Suprapubic skin (tissue), 4 donors: Measurements from ENCODE around the gene MYO5C. TPM values are rescaled to one million over a fixed set of nuclear protein-coding genes. Genes with fewer than 3 reads are reported as not detected.

Experiments used
- DNase-seq, 2 donors: peaks; one replicate each; pipeline ENCODE4 v3.0.0-alpha.2; 2019; ENCODE audit warnings: low spot score in 2 of 2
- H3K27ac ChIP-seq: fragments of 200-600 bp; sonication (generic); one replicate; pipeline ENCODE4 v1.5.1; 2019
- H3K27me3 ChIP-seq: fragments of 200-600 bp; sonication (generic); one replicate; pipeline ENCODE4 v1.5.1; 2019
- H3K36me3 ChIP-seq: fragments of 200-600 bp; sonication (generic); one replicate; pipeline ENCODE4 v1.5.1; 2019
- H3K4me1 ChIP-seq: fragments of 200-600 bp; sonication (generic); one replicate; pipeline ENCODE4 v1.5.1; 2019
- H3K4me3 ChIP-seq: fragments of 200-600 bp; sonication (generic); one replicate; pipeline ENCODE4 v1.5.1; 2019; ENCODE audit warnings: mild to moderate bottlenecking
- H3K9me3 ChIP-seq: fragments of 200-600 bp; sonication (generic); one replicate; pipeline ENCODE4 v1.5.1; 2019
- CTCF ChIP-seq, 2 donors: fragments of 200-600 bp in 1 of 2; fragments of 450-650 bp in 1 of 2; sonication (generic) in 1 of 2; IDR thresholded peaks; one replicate each; pipeline ENCODE4 v1.5.1; 2016 to 2019; ENCODE audit warnings: antibody characterized with exemption in 2 of 2, mild to moderate bottlenecking in 1 of 2, moderate library complexity in 1 of 2
- EP300 ChIP-seq: sonication (generic); formaldehyde crosslinking; IDR thresholded peaks from one replicate; pipeline ENCODE4 v1.6.1; 2017; ENCODE audit warnings: antibody characterized with exemption
- POLR2A ChIP-seq, 2 donors: fragments of 450-650 bp; IDR thresholded peaks; one replicate each; pipeline ENCODE4 v1.6.1; 2017; ENCODE audit warnings: antibody characterized with exemption in 2 of 2, mild to moderate bottlenecking in 2 of 2, moderate library complexity in 2 of 2
- POLR2AphosphoS5 ChIP-seq, 3 donors: sonication (generic); formaldehyde crosslinking; IDR thresholded peaks; one replicate each; pipeline ENCODE4 v1.6.1; 2017; ENCODE audit warnings: antibody characterized with exemption in 3 of 3
- WGBS: methylation state at CpG from one replicate; pipeline ENCODE4 v1.1.5; 2018; 5-methylcytosine and 5-hydroxymethylcytosine counted together
- total RNA-seq, 4 donors: library from RNA; depleted of rRNA; stranded (reverse); fragments of >200 nt; gene quantifications; one replicate each; pipeline ENCODE4 v1.1.0, GENCODE V29; 2016

MYO5C gene
- total RNA-seq, 4 donors from 2014 or later, result 11.2 to 31.5 (median 14.9) TPM

GRCh38 chr15:52338058-52338457, 42.5 kb upstream of the MYO5C start:
- no peak for TF ChIP-seq EP300
- TF ChIP-seq POLR2A (IDR thresholded peaks at IDR 0.05), result no peak
- no peak for TF ChIP-seq CTCF (IDR thresholded peaks at IDR 0.05)
- no peak for TF ChIP-seq POLR2AphosphoS5 (IDR thresholded peaks at IDR 0.05)
- no peak for DNase-seq
- H3K27ac ChIP-seq, result no peak overlapping the region
- H3K9me3 ChIP-seq, result no peaks in the 10 kb centered on the region
- peaks cover 37% of the 10 kb centered on the region for H3K36me3 ChIP-seq
- H3K27me3 ChIP-seq, result no peaks in the 10 kb centered on the region
- H3K4me1 ChIP-seq, result no peaks in the 10 kb centered on the region
- 93% methylated on average over 3 of the region's 3 CpGs for WGBS
- H3K4me3 ChIP-seq, result no peak overlapping the region

GRCh38 chr15:52337198-52337853, 41.7 kb upstream of the MYO5C start:
- Histone ChIP-seq H3K9me3 (no peaks in the 10 kb centered on the region), H3K36me3 (peaks cover 33% of the 10 kb centered on the region), H3K27me3 (no peaks in the 10 kb centered on the region), H3K4me3 (no peak overlapping the region), H3K27ac (no peak overlapping the region), H3K4me1 (no peaks in the 10 kb centered on the region)
- TF ChIP-seq CTCF (IDR thresholded peaks at IDR 0.05) (no peak), EP300 (no peak), POLR2AphosphoS5 (IDR thresholded peaks at IDR 0.05) (no peak), POLR2A (IDR thresholded peaks at IDR 0.05) (no peak)
- no peak for DNase-seq
- WGBS, result 80% methylated on average over 5 of the region's 5 CpGs

GRCh38 chr15:52336529-52336928, 40.9 kb upstream of the MYO5C start:
- Histone ChIP-seq H3K36me3 (peaks cover 29% of the 10 kb centered on the region), H3K27ac (no peak overlapping the region), H3K4me3 (no peak overlapping the region), H3K4me1 (peaks cover 5% of the 10 kb centered on the region), H3K9me3 (no peaks in the 10 kb centered on the region), H3K27me3 (no peaks in the 10 kb centered on the region)
- no peak for TF ChIP-seq POLR2AphosphoS5 (IDR thresholded peaks at IDR 0.05)
- TF ChIP-seq CTCF (IDR thresholded peaks at IDR 0.05), result no peak
- no peak for TF ChIP-seq EP300
- no peak for TF ChIP-seq POLR2A (IDR thresholded peaks at IDR 0.05)
- WGBS, result 63% methylated on average over 4 of the region's 4 CpGs
- no peak for DNase-seq

GRCh38 chr15:52334491-52335160, 39.0 kb upstream of the MYO5C start:
- Histone ChIP-seq H3K27ac (no peak overlapping the region), H3K4me3 (no peak overlapping the region), H3K27me3 (no peaks in the 10 kb centered on the region), H3K9me3 (no peaks in the 10 kb centered on the region), H3K4me1 (peaks cover 6% of the 10 kb centered on the region), H3K36me3 (peaks cover 22% of the 10 kb centered on the region)
- TF ChIP-seq EP300, result no peak
- no peak for TF ChIP-seq CTCF (IDR thresholded peaks at IDR 0.05)
- no peak for TF ChIP-seq POLR2AphosphoS5 (IDR thresholded peaks at IDR 0.05)
- TF ChIP-seq POLR2A (IDR thresholded peaks at IDR 0.05), result no peak
- DNase-seq, result no peak
- WGBS, result 83% methylated on average over 3 of the region's 3 CpGs

- no peak for DNase-seq
Measured at GRCh38 chr15:52331490-52332240, 36.1 kb upstream of the MYO5C start.

More at GRCh38 chr15:52331490-52332240, 36.1 kb upstream of the MYO5C start:
- 47% methylated on average over 6 of the region's 6 CpGs for WGBS
- H3K27ac ChIP-seq, result no peak overlapping the region
- no peaks in the 10 kb centered on the region for H3K9me3 ChIP-seq
- no peak overlapping the region for H3K4me3 ChIP-seq
- H3K4me1 ChIP-seq, result peaks cover 6% of the 10 kb centered on the region
- H3K36me3 ChIP-seq, result peaks cover 43% of the 10 kb centered on the region
- no peaks in the 10 kb centered on the region for H3K27me3 ChIP-seq
- TF ChIP-seq CTCF (IDR thresholded peaks at IDR 0.05) (peak in 1 of 2 donors; percentile 31), POLR2AphosphoS5 (IDR thresholded peaks at IDR 0.05) (peak in 1 of 3 donors; percentile 51), POLR2A (IDR thresholded peaks at IDR 0.05) (no peak), EP300 (no peak)
